Activated CD8-positive, alpha-beta memory T cell treated with anti-CD3 and anti-CD28 coated beads, Interleukin-2, amount 50 U/mL, for 48 hours (primary cell): ENCODE results near the gene PPIF.

ENCODE experiments used
- DNase-seq: peaks from one replicate; pipeline ENCODE4 v3.0.0-alpha.2; 2020

The PPIF gene

GRCh38 chr10:79347226-79347893, at the start of gene PPIF:
Gene PPIF (plus strand): TSS chr10:79347469. CDS start chr10:79347549, 80 bp downstream.
- peak; percentile 99 for DNase-seq

GRCh38 chr10:79298403-79299244, 48.6 kb upstream of the PPIF start:
- DNase-seq, result peak; percentile 71

DNA sequence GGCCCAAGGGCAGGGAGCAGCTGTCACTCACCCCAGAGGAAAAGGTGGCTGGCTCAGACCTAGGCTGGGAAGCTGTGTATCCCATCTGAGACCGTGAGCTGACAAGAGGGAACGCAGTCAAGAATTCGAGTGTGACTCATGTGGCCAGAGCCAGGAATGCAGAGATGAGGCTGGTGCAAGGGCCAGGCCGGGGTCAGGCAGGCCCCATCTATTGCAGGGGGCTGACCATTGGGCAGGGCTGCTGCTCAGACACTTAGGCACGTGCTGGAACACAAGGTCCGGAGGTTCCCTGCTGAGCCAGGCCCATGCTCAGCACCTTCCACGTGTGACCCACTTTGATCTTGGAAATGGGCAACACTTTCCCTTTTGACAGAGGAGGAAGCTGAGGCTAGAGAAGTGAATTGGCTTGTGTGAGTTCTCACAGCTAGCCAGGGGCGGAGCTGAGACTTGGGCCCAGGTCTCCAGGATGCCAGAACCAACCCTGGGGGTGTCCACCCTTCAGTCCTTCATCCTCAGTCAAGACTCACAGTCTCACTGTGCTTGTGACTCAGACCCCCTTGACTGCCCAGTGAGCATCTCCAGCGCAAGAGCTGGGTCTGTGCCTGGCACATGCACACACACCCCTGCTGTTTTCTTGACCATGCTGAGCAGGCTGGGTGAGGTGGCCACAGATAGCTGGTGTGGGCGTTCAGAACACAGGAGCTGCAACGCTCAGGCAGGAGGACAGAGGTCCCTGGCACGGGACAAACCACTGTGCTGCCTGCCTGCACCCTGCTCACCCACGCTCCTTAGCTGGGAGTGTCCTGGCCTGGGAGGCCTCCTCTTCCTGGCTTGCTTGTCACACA, 47.6 kb upstream of the PPIF start:
- DNase-seq, result no peak

- DNase-seq, result no peak
These were observed 46.6 kb upstream of the PPIF start for GRCh38 chr10:79300711-79301110.

DNA sequence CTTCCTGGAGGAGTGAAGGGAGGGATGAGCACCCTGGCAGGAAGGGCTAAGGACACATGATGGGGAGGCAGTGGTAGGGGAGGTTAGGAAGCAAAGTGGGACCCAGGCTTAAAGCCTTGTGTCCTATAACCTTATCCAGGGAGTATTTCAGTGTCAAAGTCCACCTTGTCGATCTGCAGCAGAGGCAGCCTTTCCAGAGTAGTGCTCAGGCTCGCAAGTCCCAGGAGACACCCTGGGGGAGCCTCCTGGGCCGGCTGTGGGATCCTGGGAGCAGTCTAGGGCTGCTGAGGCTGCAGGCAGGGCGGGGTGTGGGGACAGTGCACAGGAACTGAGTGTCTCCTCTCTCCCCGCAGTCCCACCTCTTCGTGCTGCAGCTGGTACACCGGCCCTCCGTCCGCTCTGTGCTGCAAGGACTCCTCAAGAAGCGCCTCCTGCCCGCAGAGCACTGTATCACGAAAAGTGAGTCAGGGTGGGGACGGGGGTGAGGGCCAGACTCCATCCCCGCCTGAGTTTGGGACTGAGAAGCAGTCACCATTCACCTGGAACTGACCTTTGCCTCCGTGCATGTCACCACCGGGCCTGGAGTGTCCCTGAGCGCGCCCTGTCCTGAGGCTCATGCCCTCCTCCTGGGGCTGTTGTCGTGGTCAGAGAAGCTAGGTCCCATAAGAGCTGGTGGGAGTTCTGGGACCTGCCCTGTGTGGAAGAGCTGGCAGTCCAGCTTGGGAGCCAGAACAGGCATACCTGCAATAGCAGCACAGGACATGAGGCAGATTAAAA, 45.3 kb upstream of the PPIF start:
- no peak for DNase-seq

DNA sequence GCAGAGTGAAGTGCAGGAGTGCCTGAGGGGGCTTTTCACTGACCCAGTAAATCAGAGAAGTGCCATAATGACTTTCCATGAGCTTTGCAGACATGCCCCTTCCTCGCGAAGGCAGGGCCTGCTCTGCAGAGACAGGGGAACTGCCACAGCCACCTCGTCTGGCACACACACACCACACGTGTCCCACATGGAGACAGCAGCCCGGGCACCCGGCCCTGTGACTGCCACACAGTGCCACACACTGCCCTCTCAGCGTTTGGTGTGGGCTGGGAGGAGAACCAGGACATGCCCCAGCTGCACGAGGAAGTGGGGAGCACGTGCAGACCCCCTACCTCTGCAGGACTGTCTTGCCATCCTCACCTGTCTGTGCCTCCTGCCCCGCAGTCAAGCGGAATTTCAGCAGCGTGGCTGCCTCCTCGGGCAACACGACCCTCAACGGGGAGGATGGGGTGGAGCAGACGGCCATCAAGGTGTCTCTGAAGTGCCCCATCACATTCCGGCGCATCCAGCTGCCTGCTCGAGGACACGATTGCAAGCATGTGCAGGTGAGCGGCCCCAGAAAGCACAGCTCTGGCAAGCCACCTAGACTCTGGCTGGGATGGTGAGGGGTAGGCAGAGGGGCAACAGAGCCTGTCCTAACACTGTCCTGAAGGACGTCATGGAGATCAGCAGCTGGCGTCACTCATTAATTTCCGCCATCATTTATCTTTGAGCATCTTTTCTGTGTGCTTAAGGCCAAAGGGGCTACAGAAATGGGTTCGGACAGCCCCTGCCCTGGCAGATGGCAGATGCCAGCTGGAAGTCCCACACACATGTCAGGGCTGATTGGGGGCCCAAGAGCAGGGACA, 43.4 kb upstream of the PPIF start:
- no peak for DNase-seq

GRCh38 chr10:79304479-79305087, 42.7 kb upstream of the PPIF start:
- DNase-seq, result no peak

DNA sequence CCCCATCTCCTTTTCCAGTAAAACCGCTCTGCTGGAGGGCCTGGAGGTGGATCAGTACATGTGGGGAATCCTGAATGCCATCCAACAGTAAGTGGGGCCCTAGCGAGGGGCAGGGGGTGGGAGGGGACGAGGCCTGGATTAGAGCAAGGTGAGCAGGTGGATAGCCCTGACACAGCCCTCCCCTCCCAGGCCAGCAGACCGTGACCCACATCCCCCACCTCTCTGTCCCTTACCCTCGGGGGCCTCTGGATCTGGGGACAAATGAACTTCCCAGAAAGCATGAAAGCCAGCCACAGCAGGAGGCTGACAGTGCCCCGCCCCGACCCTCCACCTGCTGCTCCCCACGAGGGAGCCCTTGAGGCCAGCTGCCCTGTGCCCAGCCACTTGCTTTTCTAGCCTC, 41.8 kb upstream of the PPIF start:
- DNase-seq, result no peak

GRCh38 chr10:79305988-79306387, 41.3 kb upstream of the PPIF start:
- no peak for DNase-seq

GRCh38 chr10:79306644-79307220, 40.5 kb upstream of the PPIF start:
- no peak for DNase-seq

DNA sequence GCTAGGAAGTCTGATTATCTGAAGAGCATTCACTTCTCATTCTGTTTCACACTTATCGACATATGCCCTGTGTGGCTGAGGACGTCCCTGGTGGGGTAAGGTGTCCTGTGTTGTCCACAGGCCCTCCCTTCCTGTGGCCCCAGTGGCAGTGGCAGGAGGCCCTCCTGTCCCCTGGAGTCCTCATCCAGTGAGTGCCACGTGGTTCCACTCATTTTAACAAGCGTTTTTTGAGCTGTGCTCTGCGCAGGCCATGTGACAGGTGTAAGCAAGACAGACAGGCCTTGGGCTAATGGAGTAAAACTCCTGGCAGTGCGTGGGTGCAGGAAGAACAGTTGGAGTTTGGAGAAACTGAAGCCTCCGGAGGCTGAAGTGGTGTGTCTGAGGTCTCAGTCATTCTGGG, 39.3 kb upstream of the PPIF start:
- DNase-seq, result no peak

GRCh38 chr10:79308969-79309665, 38.2 kb upstream of the PPIF start:
- no peak for DNase-seq

- no peak for DNase-seq
These were observed 36.9 kb upstream of the PPIF start for GRCh38 chr10:79310200-79310865.

DNA sequence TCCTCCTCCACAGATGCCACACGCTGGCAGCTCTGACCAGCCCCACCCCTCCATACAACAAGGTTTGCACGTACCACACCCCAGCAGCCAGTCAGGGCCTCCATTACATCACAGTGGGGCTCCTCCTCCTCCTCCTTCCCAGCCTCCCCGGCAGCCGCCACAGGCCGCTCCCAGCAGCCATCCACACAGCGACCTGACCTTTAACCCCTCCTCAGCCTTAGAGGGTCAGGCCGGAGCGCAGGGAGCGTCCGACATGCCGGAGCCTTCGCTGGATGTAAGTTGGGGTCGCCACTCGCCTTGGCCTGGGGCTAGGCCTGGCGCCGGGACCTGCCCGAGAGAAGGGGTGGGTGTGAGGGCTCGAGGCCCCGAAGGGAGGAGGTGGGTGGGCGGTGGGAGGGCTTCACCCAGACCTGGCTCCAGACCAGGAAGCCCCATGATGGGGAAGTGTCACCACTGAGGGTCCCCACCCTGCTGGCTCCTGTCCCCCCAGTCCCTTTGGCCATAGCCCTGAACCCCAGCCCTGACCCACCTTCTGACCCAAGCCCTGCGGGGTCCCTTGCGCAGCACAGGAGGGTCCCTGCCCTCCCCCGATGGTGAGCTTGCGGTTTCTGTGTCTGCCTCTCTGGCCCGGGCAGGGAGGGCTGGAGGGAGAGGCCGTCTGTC, 36.2 kb upstream of the PPIF start:
- DNase-seq, result no peak

DNA sequence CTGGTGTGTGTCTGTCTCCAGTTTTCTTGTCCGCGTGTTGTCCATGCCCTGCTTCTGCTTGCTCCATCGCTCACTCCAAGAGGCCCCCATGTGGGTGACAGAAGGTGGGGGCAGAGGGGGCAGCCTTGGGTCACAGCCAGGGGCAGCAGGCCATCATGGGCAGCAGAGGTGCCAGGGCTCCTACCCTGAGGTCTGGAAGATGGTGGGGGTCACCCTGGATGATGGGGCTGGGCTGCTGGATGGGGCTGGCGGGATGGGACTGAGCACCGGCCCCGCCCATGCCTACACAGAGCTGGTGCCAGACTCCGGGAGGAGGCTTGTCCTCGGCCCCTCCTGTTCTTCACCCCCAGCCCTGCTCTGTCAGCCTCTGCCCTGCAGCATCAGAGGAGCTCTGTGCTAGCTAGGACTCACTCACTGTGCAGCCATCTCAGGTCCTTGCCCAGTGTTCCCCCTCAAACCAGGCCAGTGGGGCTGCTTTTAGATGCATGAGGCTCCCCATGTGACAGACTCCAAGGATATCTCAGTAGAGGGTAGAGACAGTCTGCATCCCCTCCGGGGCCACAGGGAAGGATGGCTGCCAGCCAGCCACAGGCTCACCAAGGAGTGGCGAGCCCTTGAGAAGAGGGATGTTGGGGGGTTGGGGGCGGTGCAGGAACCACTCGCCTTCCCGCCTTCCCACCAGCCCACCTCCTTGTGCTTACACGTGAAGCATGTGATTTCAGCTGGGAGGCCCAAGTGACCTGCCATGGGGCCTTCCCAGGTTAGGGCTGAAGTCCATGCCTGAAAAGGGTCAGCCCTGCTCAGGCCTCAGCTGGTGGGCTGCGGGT, 35.5 kb upstream of the PPIF start:
- DNase-seq, result no peak

DNA sequence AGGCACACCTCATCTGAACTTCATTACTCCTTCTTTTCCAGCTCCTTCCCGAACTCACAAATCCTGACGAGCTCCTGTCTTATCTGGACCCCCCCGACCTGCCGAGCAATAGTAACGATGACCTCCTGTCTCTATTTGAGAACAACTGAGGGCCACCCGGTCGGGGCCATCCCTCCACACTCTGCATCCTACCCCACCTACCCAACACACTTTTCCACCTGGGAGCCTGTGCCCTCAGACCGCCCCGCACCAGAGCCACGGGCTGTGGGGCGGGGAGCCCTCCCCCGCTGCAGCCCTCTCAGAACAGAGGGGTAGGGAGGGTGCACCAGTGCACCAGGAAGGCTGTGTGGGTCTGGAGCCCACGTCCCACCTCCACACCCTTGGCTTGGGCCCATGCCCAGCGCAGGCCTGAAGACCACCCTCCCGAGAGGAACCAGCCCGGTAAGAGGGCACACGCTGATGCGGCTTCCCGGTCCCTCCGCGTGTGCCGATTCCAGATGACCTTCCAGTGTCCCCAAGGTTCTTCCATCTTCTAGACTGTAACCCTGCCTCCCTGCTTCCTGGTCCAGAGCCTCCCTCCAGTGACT, 34.6 kb upstream of the PPIF start:
- DNase-seq, result no peak

DNA sequence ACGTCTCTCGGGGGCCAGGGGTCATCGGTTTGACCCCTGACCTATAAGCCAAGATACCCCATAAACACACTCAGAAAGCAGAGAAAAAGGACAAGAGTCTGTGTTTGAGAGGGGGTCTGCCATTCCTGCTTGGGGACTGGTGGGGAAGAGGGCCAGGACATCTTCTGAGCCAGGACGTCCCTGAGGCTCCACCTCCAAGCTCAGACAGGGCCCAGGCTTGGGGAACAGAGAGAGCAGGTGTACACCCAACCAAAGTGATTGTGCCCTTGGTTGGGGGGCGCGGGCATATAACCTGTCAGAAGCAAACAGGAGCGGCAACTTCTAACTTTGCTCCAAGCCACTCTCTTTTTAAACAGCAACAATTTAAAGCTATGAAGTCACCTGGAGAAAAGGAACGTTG, 33.9 kb upstream of the PPIF start:
- DNase-seq, result no peak
